ENCODE results near the gene POLR3E.

Gene POLR3E

GRCh38 chr16:22369221-22369811, 72.1 kb downstream of the POLR3E start:
- DNase-seq, result no peak

GRCh38 chr16:22370038-22370820, 73.0 kb downstream of the POLR3E start:
- DNase-seq, result no peak

- no peak for DNase-seq
Observed at GRCh38 chr16:22372882-22373661, 75.9 kb downstream of the POLR3E start.

- no peak for DNase-seq
Observed at GRCh38 chr16:22373662-22374310, 76.6 kb downstream of the POLR3E start.

- DNase-seq, result peak; percentile 91
Observed at GRCh38 chr16:22374311-22375116, 77.3 kb downstream of the POLR3E start, which contains the start of gene CDR2. CDR2 (minus strand) TSS chr16:22374619; CDS start chr16:22374309, 310 bp downstream.

- no peak for DNase-seq
Observed at GRCh38 chr16:22375117-22375962, 78.1 kb downstream of the POLR3E start.

GRCh38 chr16:22375963-22376640, 78.9 kb downstream of the POLR3E start:
- DNase-seq, result no peak

GRCh38 chr16:22379656-22380055, 82.4 kb downstream of the POLR3E start:
- no peak for DNase-seq

GRCh38 chr16:22380529-22380928, 83.3 kb downstream of the POLR3E start:
- no peak for DNase-seq

GRCh38 chr16:22381392-22381791, 84.2 kb downstream of the POLR3E start:
- DNase-seq, result no peak

- no peak for DNase-seq
Observed at GRCh38 chr16:22383827-22384226, 86.6 kb downstream of the POLR3E start.

Measured in NCI-H2081 treated with DMSO at 0.1 percent for 48 hours (cell line).